MM.1S (cell line): ENCODE measurements around the gene PTPRG.

ENCODE experiments used
- DNase-seq: peaks from one replicate; pipeline ENCODE4 v3.0.0-alpha.2; 2015
- H2AFZ ChIP-seq: fragments of 300-600 bp; sonication (generic); 2 replicates; pipeline ENCODE4 v1.6.0; 2016; ENCODE audit warnings: antibody characterized with exemption, low read length
- H3F3A ChIP-seq: fragments of 300-600 bp; sonication (generic); 2 replicates; pipeline ENCODE4 v1.6.1; 2016; ENCODE audit warnings: mild to moderate bottlenecking, antibody characterized with exemption, low read length, moderate library complexity, mixed read lengths; ENCODE audit not compliant: insufficient read depth
- H3K27ac ChIP-seq: fragments of 300-600 bp; sonication (generic); 2 replicates; pipeline ENCODE4 v1.5.1; 2016; ENCODE audit warnings: mild to moderate bottlenecking, low read length
- H3K27me3 ChIP-seq: fragments of 300-600 bp; sonication (generic); replicated peaks from 2 replicates; pipeline ENCODE4 v1.6.0; 2016; ENCODE audit warnings: low read length; ENCODE audit not compliant: insufficient read depth
- H3K36me3 ChIP-seq: fragments of 300-600 bp; sonication (generic); replicated peaks from 2 replicates; pipeline ENCODE4 v1.6.1; 2016; ENCODE audit warnings: mild to moderate bottlenecking, low read length, mixed read lengths; ENCODE audit not compliant: insufficient read depth
- H3K4me1 ChIP-seq: fragments of 300-600 bp; sonication (generic); 2 replicates; pipeline ENCODE4 v1.6.1; 2016; ENCODE audit warnings: low read length, mixed read lengths
- H3K4me2 ChIP-seq: fragments of 300-600 bp; sonication (generic); 2 replicates; pipeline ENCODE4 v1.6.0; 2016; ENCODE audit warnings: low read depth, low read length
- H3K4me3 ChIP-seq: fragments of 300-600 bp; sonication (generic); 2 replicates; pipeline ENCODE4 v1.5.1; 2016; ENCODE audit warnings: low read length, mixed read lengths
- H3K79me2 ChIP-seq: fragments of 300-600 bp; sonication (generic); 2 replicates; pipeline ENCODE4 v1.6.1; 2016; ENCODE audit warnings: mixed run types, low read length, mixed read lengths
- H3K9ac ChIP-seq: fragments of 300-600 bp; sonication (generic); 2 replicates; pipeline ENCODE4 v1.6.1; 2016; ENCODE audit warnings: low read length, mixed read lengths
- H3K9me2 ChIP-seq: fragments of 300-600 bp; sonication (generic); replicated peaks from 2 replicates; pipeline ENCODE4 v1.6.1; 2016; ENCODE audit warnings: mild to moderate bottlenecking, low read length, mixed read lengths; ENCODE audit not compliant: insufficient read depth
- H3K9me3 ChIP-seq: fragments of 300-600 bp; sonication (generic); replicated peaks from 2 replicates; pipeline ENCODE4 v1.6.1; 2016; ENCODE audit warnings: mild to moderate bottlenecking, low read length, mixed read lengths; ENCODE audit not compliant: insufficient read depth
- H4K20me1 ChIP-seq: fragments of 300-600 bp; sonication (generic); 2 replicates; pipeline ENCODE4 v1.6.1; 2016; ENCODE audit warnings: mild to moderate bottlenecking, low read length, moderate library complexity, mixed read lengths; ENCODE audit not compliant: insufficient read depth
- EZH2 ChIP-seq: fragments of 300-600 bp; sonication (generic); optimal IDR thresholded peaks from 2 replicates; pipeline ENCODE3; 2017; ENCODE audit warnings: low read depth, mild to moderate bottlenecking, antibody characterized with exemption, low read length, mixed read lengths
- EZH2phosphoT487 ChIP-seq: fragments of 300-600 bp; sonication (generic); IDR thresholded peaks from 2 replicates; pipeline ENCODE4 v1.6.1; 2018; ENCODE audit warnings: antibody characterized with exemption, low read length
- TF ChIP-seq, protein P1 (sequence below): fragments of 300-600 bp; sonication (generic); IDR thresholded peaks from 2 replicates; pipeline ENCODE4 v1.5.1; 2016; ENCODE audit warnings: antibody characterized with exemption, low read length, mixed read lengths

PTPRG gene

DNA sequence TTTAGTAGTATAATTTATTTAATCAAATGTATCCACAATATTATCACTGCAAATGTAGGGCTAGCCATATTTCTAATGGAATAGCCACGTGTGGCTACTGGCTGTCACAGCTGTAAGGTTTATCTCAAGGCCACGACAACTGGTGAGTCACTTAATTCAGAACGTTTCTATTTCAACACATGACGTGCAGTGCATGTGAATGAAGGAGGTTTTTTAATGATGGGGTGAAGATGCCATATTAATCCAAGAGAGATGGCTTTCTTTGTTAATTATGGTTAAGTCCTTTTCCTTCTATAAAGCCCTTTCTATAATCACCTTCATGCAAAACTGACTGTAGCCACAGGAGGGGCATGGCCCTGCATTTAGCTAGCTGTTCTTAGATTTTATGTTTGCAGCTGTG is 600.0 kb downstream of the PTPRG start:
- Histone ChIP-seq H3K27ac (no peak overlapping the region), H3K9me2 (no peaks in the 10 kb centered on the region), H3K36me3 (no peaks in the 10 kb centered on the region), H3K4me1 (no peaks in the 10 kb centered on the region), H3K9ac (no peak overlapping the region), H3K4me3 (no peak overlapping the region), H2AFZ (no peak overlapping the region), H3F3A (no peaks in the 10 kb centered on the region), H4K20me1 (no peaks in the 10 kb centered on the region), H3K27me3 (no peaks in the 10 kb centered on the region), H3K9me3 (no peaks in the 10 kb centered on the region), H3K79me2 (no peaks in the 10 kb centered on the region), H3K4me2 (no peak overlapping the region)
- TF ChIP-seq EZH2phosphoT487: no peak
- no peak for TF ChIP-seq EZH2
- DNase-seq: no peak

DNA sequence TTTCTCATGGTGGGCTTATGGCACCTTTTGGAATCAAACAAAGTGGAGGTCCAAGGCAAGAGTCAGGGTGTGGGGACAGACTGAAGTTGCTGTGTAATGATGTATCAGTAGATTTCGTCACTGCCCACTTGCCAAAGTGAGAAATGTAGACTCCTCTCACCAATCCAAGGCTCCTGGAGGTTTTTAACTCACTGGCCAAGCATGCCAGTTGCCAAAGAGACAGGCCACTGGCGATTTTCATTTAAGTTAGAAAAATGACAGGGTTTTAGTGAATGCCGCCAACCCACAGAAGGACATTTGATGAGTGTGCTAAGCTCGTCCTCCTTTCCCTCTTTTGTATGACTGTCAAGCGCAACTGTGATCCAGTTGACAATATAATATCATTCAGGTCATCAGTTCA is 602.8 kb downstream of the PTPRG start:
- Histone ChIP-seq H3K27me3 (no peaks in the 10 kb centered on the region), H2AFZ (no peak overlapping the region), H3K9me2 (no peaks in the 10 kb centered on the region), H3K4me3 (no peak overlapping the region), H3K27ac (no peak overlapping the region), H4K20me1 (no peaks in the 10 kb centered on the region), H3K4me2 (no peak overlapping the region), H3K9me3 (no peaks in the 10 kb centered on the region), H3K36me3 (no peaks in the 10 kb centered on the region), H3K79me2 (no peaks in the 10 kb centered on the region), H3K9ac (no peak overlapping the region), H3K4me1 (no peaks in the 10 kb centered on the region), H3F3A (no peaks in the 10 kb centered on the region)
- TF ChIP-seq EZH2 (no peak), EZH2phosphoT487 (no peak)
- TF ChIP-seq, protein P1, sequence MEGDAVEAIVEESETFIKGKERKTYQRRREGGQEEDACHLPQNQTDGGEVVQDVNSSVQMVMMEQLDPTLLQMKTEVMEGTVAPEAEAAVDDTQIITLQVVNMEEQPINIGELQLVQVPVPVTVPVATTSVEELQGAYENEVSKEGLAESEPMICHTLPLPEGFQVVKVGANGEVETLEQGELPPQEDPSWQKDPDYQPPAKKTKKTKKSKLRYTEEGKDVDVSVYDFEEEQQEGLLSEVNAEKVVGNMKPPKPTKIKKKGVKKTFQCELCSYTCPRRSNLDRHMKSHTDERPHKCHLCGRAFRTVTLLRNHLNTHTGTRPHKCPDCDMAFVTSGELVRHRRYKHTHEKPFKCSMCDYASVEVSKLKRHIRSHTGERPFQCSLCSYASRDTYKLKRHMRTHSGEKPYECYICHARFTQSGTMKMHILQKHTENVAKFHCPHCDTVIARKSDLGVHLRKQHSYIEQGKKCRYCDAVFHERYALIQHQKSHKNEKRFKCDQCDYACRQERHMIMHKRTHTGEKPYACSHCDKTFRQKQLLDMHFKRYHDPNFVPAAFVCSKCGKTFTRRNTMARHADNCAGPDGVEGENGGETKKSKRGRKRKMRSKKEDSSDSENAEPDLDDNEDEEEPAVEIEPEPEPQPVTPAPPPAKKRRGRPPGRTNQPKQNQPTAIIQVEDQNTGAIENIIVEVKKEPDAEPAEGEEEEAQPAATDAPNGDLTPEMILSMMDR: no peak
- no peak for DNase-seq

DNA sequence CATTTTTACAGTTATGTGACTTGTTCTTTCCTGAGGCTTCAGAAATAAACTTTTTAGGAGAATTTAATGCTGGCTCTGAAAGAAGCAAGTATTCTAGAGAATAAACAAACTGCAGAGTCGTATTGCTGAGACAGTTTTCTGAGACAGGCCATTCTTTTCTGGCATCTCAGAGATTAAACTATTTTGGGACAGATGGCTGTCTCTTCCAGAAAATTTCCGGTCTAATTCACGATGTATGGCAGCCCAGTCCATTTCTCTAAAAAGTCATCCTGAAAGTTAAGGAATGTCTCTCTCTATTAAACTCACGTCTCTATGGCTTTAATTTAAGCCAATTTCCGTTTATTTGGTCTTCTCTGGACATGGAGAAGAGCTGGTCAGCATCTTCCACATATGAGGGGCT is 603.4 kb downstream of the PTPRG start:
- Histone ChIP-seq H3F3A (no peaks in the 10 kb centered on the region), H3K9ac (no peak overlapping the region), H3K4me2 (no peak overlapping the region), H2AFZ (no peak overlapping the region), H3K27ac (no peak overlapping the region), H3K4me1 (peaks cover 5% of the 10 kb centered on the region), H3K79me2 (no peaks in the 10 kb centered on the region), H3K9me2 (no peaks in the 10 kb centered on the region), H3K4me3 (no peak overlapping the region), H3K27me3 (no peaks in the 10 kb centered on the region), H4K20me1 (no peaks in the 10 kb centered on the region), H3K36me3 (no peaks in the 10 kb centered on the region), H3K9me3 (no peaks in the 10 kb centered on the region)
- no peak for DNase-seq
- TF ChIP-seq EZH2phosphoT487 (no peak), EZH2 (no peak)
- TF ChIP-seq, protein P1: no peak

DNA sequence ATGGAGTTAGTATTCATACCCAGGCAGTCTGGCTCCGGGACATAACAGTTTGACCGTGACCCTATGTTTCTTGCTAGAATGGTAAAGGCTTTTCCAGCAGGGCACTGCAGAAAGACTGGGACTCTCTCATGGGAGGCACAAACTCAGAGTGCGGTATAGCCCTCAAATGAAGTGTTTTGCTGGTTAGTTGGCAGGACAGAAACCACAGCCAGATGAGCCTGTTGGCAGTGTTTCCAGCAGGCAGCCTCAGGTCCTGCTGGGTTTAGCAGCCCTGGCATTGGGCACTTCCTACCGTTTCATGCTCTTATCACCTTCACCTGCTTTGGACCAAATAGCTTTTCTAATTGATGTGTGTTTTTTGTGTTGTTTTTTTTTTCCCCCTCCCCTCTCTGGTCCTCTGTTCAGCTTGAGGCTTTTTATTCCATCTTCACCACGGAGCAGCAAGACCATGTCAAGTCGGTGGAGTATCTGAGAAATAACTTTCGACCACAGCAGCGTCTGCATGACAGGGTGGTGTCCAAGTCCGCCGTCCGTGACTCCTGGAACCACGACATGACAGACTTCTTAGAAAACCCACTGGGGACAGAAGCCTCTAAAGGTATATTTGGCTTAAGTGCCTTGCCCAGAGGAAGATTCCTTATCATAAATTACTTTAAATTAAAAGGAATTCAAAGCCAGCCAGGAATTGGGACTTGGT is 606.3 kb downstream of the PTPRG start:
- no peaks in the 10 kb centered on the region for H3K27me3 ChIP-seq
- H2AFZ ChIP-seq: no peak overlapping the region
- H3K9me2 ChIP-seq: no peaks in the 10 kb centered on the region
- H3K36me3 ChIP-seq: no peaks in the 10 kb centered on the region
- TF ChIP-seq, protein P1: no peak
- TF ChIP-seq EZH2phosphoT487 (no peak), EZH2 (no peak)
- no peak for DNase-seq
- H3K4me2 ChIP-seq: no peak overlapping the region
- H3F3A ChIP-seq: no peaks in the 10 kb centered on the region
- H3K9me3 ChIP-seq: no peaks in the 10 kb centered on the region
- no peak overlapping the region for H3K27ac ChIP-seq
- H3K4me3 ChIP-seq: no peak overlapping the region
- no peaks in the 10 kb centered on the region for H4K20me1 ChIP-seq
- H3K79me2 ChIP-seq: no peaks in the 10 kb centered on the region
- H3K9ac ChIP-seq: no peak overlapping the region
- peaks cover 10% of the 10 kb centered on the region for H3K4me1 ChIP-seq
